Endothelial cell of umbilical vein (primary cell): ENCODE data around the gene OR10P1. TPM values are rescaled to one million over a fixed set of nuclear protein-coding genes. Genes with fewer than 3 reads are reported as not detected.

Experiments
- BruUV-seq: library from RNA; stranded (reverse); fragments of 400-500 nt; replicated peaks from 2 replicates; lab custom pipeline; 2021; lab: Mats Ljungman, UMichigan
- CTCF ChIA-PET: fragments of 300-600, 350-600 bp; sonication (Branson Sonifier 250); formaldehyde crosslinking; loops from one replicate; lab custom pipeline; 2021; ENCODE audit warnings: antibody characterized with exemption, inconsistent platforms; lab: Charles Lee
- POLR2A ChIA-PET: fragments of 300-600, 350-600 bp; sonication (Branson Sonifier 250); formaldehyde crosslinking; loops from one replicate; lab custom pipeline; 2021; ENCODE audit warnings: antibody characterized with exemption, inconsistent platforms; lab: Charles Lee
- DNase-seq: peaks from one replicate; pipeline ENCODE4 v3.0.0-alpha.2; 2011; ENCODE audit warnings: low read depth, low spot score
- FAIRE-seq: peaks from 2 replicates; lab custom pipeline; 2011; peaks lifted over from hg19 to GRCh38; lab: Jason Lieb, UNC
- H2AFZ ChIP-seq: 2 replicates; pipeline ENCODE4 v1.6.0; 2012; ENCODE audit warnings: low read depth, low read length, control low read depth, inconsistent platforms
- H3K27ac ChIP-seq: 2 replicates; pipeline ENCODE4 v1.5.1; 2011; ENCODE audit warnings: low read depth, mild to moderate bottlenecking, control low read depth, low read length, moderate library complexity; ENCODE audit not compliant: insufficient read depth
- H3K27me3 ChIP-seq, 2 experiments: 2 replicates each; pipeline versions ENCODE4 v1.6.0 to v1.6.1; 2011; ENCODE audit warnings: low read length in 2 of 2, mixed read lengths in 1 of 2; ENCODE audit not compliant: control insufficient read depth in 2 of 2, insufficient read depth in 2 of 2
- H3K36me3 ChIP-seq, 2 experiments: 2 replicates in 1 of 2; 3 replicates in 1 of 2; pipeline ENCODE4 v1.5.1; 2011; ENCODE audit warnings: low read length in 2 of 2, mild to moderate bottlenecking in 1 of 2, moderate library complexity in 1 of 2; ENCODE audit not compliant: control insufficient read depth in 2 of 2, insufficient read depth in 2 of 2; ENCODE audit errors: extremely low read depth in 1 of 2
- H3K4me1 ChIP-seq: 3 replicates; pipeline ENCODE4 v1.5.1; 2011; ENCODE audit warnings: mild to moderate bottlenecking, low read length; ENCODE audit not compliant: control insufficient read depth, insufficient read depth; ENCODE audit errors: extremely low read depth
- H3K4me2 ChIP-seq: 2 replicates; pipeline ENCODE4 v1.6.1; 2011; ENCODE audit warnings: low read length, control low read depth, mixed read lengths; ENCODE audit not compliant: insufficient read depth
- H3K4me3 ChIP-seq, 3 experiments: fragments of 200-600 bp in 1 of 3; sonication (generic), shearing (Covaris generic) in 1 of 3; replicated peaks in 1 of 3; 2 replicates each; pipeline ENCODE4 v1.5.1; 2011 to 2016; ENCODE audit warnings: control low read depth in 3 of 3, low read length in 3 of 3, mild to moderate bottlenecking in 2 of 3, inconsistent platforms in 1 of 3, low read depth in 1 of 3, moderate library complexity in 1 of 3; ENCODE audit not compliant: insufficient read depth in 1 of 3
- H3K79me2 ChIP-seq: 2 replicates; pipeline ENCODE4 v1.6.0; 2012; ENCODE audit warnings: low read length, inconsistent platforms; ENCODE audit not compliant: control insufficient read depth, insufficient read depth
- H3K9ac ChIP-seq: replicated peaks from 2 replicates; pipeline ENCODE3; 2011; ENCODE audit warnings: low read length, control low read depth; ENCODE audit not compliant: insufficient read depth; ENCODE audit errors: extremely low read depth
- H3K9me1 ChIP-seq: replicated peaks from 3 replicates; pipeline ENCODE4 v1.6.0; 2011; ENCODE audit warnings: mild to moderate bottlenecking, low read length; ENCODE audit not compliant: control insufficient read depth, insufficient read depth; ENCODE audit errors: extremely low read depth
- H3K9me3 ChIP-seq: replicated peaks from 2 replicates; pipeline ENCODE4 v1.5.1; 2012; ENCODE audit warnings: low read length, inconsistent platforms; ENCODE audit not compliant: control insufficient read depth, insufficient read depth
- H4K20me1 ChIP-seq: replicated peaks from 2 replicates; pipeline ENCODE3; 2011; ENCODE audit warnings: mild to moderate bottlenecking, low read length; ENCODE audit not compliant: control insufficient read depth, insufficient read depth; ENCODE audit errors: extremely low read depth
- CTCF ChIP-seq, 2 donors: IDR thresholded peaks; 1 replicate in 1 of 2; 2 replicates in 1 of 2; pipeline ENCODE4 v1.5.1; 2011; ENCODE audit warnings: low read length in 2 of 2, mild to moderate bottlenecking in 2 of 2, moderate library complexity in 2 of 2, control low read depth in 1 of 2, inconsistent platforms in 1 of 2, low read depth in 1 of 2; ENCODE audit not compliant: insufficient read depth in 1 of 2; ENCODE audit errors: extremely low read depth in 1 of 2
- EZH2 ChIP-seq: IDR thresholded peaks from 2 replicates; pipeline ENCODE4 v1.6.1; 2012; ENCODE audit warnings: borderline replicate concordance, low read depth, mild to moderate bottlenecking, moderate library complexity, low read length, inconsistent platforms; ENCODE audit not compliant: severe bottlenecking
- FOS ChIP-seq: IDR thresholded peaks from 2 replicates; pipeline ENCODE4 v1.6.1; 2011; ENCODE audit warnings: mild to moderate bottlenecking, low read length, moderate library complexity, borderline replicate concordance; ENCODE audit not compliant: insufficient read depth
- GATA2 ChIP-seq: IDR thresholded peaks from 2 replicates; pipeline ENCODE4 v1.7.0; 2011; ENCODE audit warnings: low read depth, mild to moderate bottlenecking, moderate library complexity, mixed read lengths, low read length; ENCODE audit not compliant: insufficient read length, insufficient read depth
- JUN ChIP-seq: IDR thresholded peaks from 2 replicates; pipeline ENCODE4 v1.6.1; 2011; ENCODE audit warnings: borderline replicate concordance, low read depth; ENCODE audit not compliant: insufficient read length, insufficient read depth
- MAX ChIP-seq: IDR thresholded peaks from 2 replicates; pipeline ENCODE4 v1.6.1; 2011; ENCODE audit not compliant: insufficient read depth, insufficient read length
- MYC ChIP-seq: IDR thresholded peaks from one replicate; pipeline ENCODE4 v1.6.1; 2011; ENCODE audit warnings: mild to moderate bottlenecking, low read depth, low read length
- POLR2A ChIP-seq: IDR thresholded peaks from 2 replicates; pipeline ENCODE4 v1.6.1; 2012; ENCODE audit warnings: low read depth, mild to moderate bottlenecking, control low read depth, low read length
- POLR2AphosphoS5 ChIP-seq: IDR thresholded peaks from 2 replicates; pipeline ENCODE4 v1.6.1; 2012; ENCODE audit warnings: low read depth, mild to moderate bottlenecking, control low read depth, low read length, moderate library complexity; ENCODE audit not compliant: insufficient read depth
- dilution Hi-C: fragments of 300-500 bp; cut with MboI; formaldehyde crosslinking; loops from one replicate; pipeline ENCODE4 v1.15.0; 2019; ENCODE audit warnings: low sequenced_read_pairs; ENCODE audit not compliant: extremely low pct_ligation_motif_present
- intact Hi-C: fragments of 100-400 bp; cut with micrococcal nuclease; formaldehyde crosslinking; loops from one replicate; pipeline ENCODE4 v1.10.0; 2022
- polyA plus RNA-seq, 4 experiments: library from polyadenylated mRNA; depleted of rRNA in 3 of 4; stranded (reverse) in 3 of 4; unstranded in 1 of 4; fragments of >200 nt; gene quantifications; 2 replicates each; pipeline versions ENCODE4 v1.2.1 to v1.2.3, GENCODE V29; 2011 to 2012; ENCODE audit warnings: missing spikeins in 1 of 4
- total RNA-seq: library from RNA; stranded (reverse); gene quantifications from 2 replicates; pipeline ENCODE4 v1.2.3, GENCODE V29; 2021

OR10P1 gene
- total and polyA plus RNA-seq, 2 donors (not counting 3 experiments of a cell fraction or from before 2014, with no cell fraction given): not detected

GRCh38 chr12:55664826-55665225, 28.1 kb downstream of the OR10P1 start:
- Histone ChIP-seq H3K27ac (no peak overlapping the region), H3K4me2 (no peak overlapping the region), H3K36me3 (no peaks in the 10 kb centered on the region), H4K20me1 (no peaks in the 10 kb centered on the region), H3K9ac (no peak overlapping the region), H2AFZ (no peak overlapping the region), H3K4me3 (no peak overlapping the region), H3K4me1 (no peaks in the 10 kb centered on the region), H3K9me3 (no peaks in the 10 kb centered on the region), H3K27me3 (peaks cover 4 to 15% of the 10 kb centered on the region in 2 experiments), H3K9me1 (no peaks in the 10 kb centered on the region), H3K79me2 (no peaks in the 10 kb centered on the region)
- FAIRE-seq (no peak), DNase-seq (no peak)
- dilution Hi-C loops (no loop called here), intact Hi-C loops (loop anchor here (5.0 kb wide), 1 partner anchor 37 kb away; no protein-coding TSS in a partner anchor)
- BruUV-seq: no TSS peak
- POLR2A ChIA-PET: no interaction called here
- TF ChIP-seq CTCF (IDR thresholded peaks at IDR 0.05; ENCODE audit: extremely low read depth in 1 of 2, insufficient read depth in 1 of 2, low read depth in 1 of 2, low read length in 2 of 2) (no peak), EZH2 (no peak), MYC (no peak), GATA2 (no peak), POLR2A (no peak)
- CTCF ChIA-PET: interaction anchor here (1.5 kb wide), 1 partner anchor 73 kb away, joined by 3 read pairs; no protein-coding TSS in a partner anchor

GRCh38 chr12:55666508-55666907, 29.8 kb downstream of the OR10P1 start:
- DNase-seq (no peak), FAIRE-seq (no peak)
- H3K4me2 ChIP-seq: no peak overlapping the region
- H3K4me1 ChIP-seq: no peaks in the 10 kb centered on the region
- H3K9ac ChIP-seq: no peak overlapping the region
- H3K27me3 ChIP-seq: peaks cover 4 to 10% of the 10 kb centered on the region in 2 experiments
- ChIA-PET CTCF (no interaction called here), POLR2A (no interaction called here)
- H3K9me1 ChIP-seq: no peaks in the 10 kb centered on the region
- H3K4me3 ChIP-seq: no peak overlapping the region
- H3K36me3 ChIP-seq: no peaks in the 10 kb centered on the region
- no peaks in the 10 kb centered on the region for H4K20me1 ChIP-seq
- TF ChIP-seq JUN (no peak), POLR2A (no peak), EZH2 (no peak), CTCF (IDR thresholded peaks at IDR 0.05; ENCODE audit: extremely low read depth in 1 of 2, insufficient read depth in 1 of 2, low read depth in 1 of 2, low read length in 2 of 2) (no peak), POLR2AphosphoS5 (no peak), MYC (no peak), MAX (no peak), GATA2 (no peak), FOS (no peak)
- no peaks in the 10 kb centered on the region for H3K9me3 ChIP-seq
- no TSS peak for BruUV-seq
- dilution Hi-C loops (no loop called here), intact Hi-C loops (no loop called here)
- no peaks in the 10 kb centered on the region for H3K79me2 ChIP-seq
- no peak overlapping the region for H3K27ac ChIP-seq
- no peak overlapping the region for H2AFZ ChIP-seq
